SJCRH30 (cell line): Measurements from ENCODE around the gene SYNCRIP. TPM values are rescaled to one million over a fixed set of nuclear protein-coding genes. Genes with fewer than 3 reads are reported as not detected.
"Not testable (repeated sequence)": the region's sequence is repeated elsewhere in the genome, so short reads cannot be mapped to it uniquely, and the experiment has no call there.

Experiments
- DNase-seq, 2 experiments: peaks; one replicate each; pipeline ENCODE4 v3.0.0-alpha.2; 2015 to 2020
- H3K27ac ChIP-seq: fragments of 250-450 bp; sonication (Bioruptor Pico); 2 replicates; pipeline ENCODE4 v1.5.1; 2020; ENCODE audit warnings: mild to moderate bottlenecking, moderate library complexity
- H3K27me3 ChIP-seq: fragments of 250-450 bp; sonication (Bioruptor Pico); 2 replicates; pipeline ENCODE4 v1.5.1; 2020; ENCODE audit warnings: mild to moderate bottlenecking, moderate library complexity
- H3K36me3 ChIP-seq: fragments of 250-450 bp; sonication (Bioruptor Pico); 2 replicates; pipeline ENCODE4 v1.5.1; 2020; ENCODE audit warnings: mild to moderate bottlenecking, moderate library complexity
- H3K4me1 ChIP-seq: fragments of 250-450 bp; sonication (Bioruptor Pico); 2 replicates; pipeline ENCODE4 v1.5.1; 2020; ENCODE audit warnings: mild to moderate bottlenecking, moderate library complexity
- H3K4me3 ChIP-seq: fragments of 250-450 bp; sonication (Bioruptor Pico); 2 replicates; pipeline ENCODE4 v1.5.1; 2020; ENCODE audit warnings: mild to moderate bottlenecking, moderate library complexity
- H3K9me3 ChIP-seq: fragments of 250-450 bp; sonication (Bioruptor Pico); replicated peaks from 2 replicates; pipeline ENCODE4 v1.5.1; 2020; ENCODE audit warnings: mild to moderate bottlenecking, moderate library complexity
- total RNA-seq: library from RNA; depleted of rRNA; stranded (reverse); fragments of >200 nt; shearing (Covaris generic); gene quantifications from 2 replicates; pipeline ENCODE4 v1.2.3, GENCODE V29; 2014

SYNCRIP gene
- total RNA-seq, 1 experiment from 2014 or later = 151 TPM

GRCh38 chr6:85593438-85594196 lies 49.1 kb downstream of the SYNCRIP start, which contains the start of gene SNX14:
Gene SNX14, minus strand, starts transcription at chr6:85593858. Its CDS starts 140 bp downstream, at chr6:85593718.
- Histone ChIP-seq H3K27ac (peak within 1 kb of the TSS; percentile 66), H3K4me3 (peak within 1 kb of the TSS; percentile 88), H3K27me3 (no peaks in the 10 kb centered on the region), H3K36me3 (0 out of 2 replicates have a peak, but pooled peaks cover 2% of the 10 kb centered on the region), H3K4me1 (0 out of 2 replicates have a peak, but pooled peaks cover 3% of the 10 kb centered on the region), H3K9me3 (no peaks in the 10 kb centered on the region)
- peak; percentile 94 to 96 for DNase-seq

DNA sequence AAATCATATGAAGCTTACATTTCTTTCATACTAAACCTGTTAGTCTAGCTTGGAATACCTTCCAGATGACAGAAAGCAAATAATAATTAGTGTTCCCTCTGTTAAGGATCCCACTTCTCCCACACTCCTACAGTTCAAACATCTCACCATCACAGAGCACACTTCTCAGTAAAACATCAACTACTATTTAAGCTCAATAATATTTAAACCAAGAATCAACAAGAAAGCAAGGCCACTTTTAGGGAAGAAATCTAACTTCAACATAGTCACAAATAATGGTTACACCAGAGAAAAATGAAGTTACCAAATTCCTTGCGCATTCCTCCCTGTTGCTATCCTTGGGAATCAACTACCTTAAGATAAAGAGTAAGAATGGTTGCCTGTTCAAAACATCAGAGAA lies 50.7 kb downstream of the SYNCRIP start:
- no peaks in the 10 kb centered on the region for H3K27me3 ChIP-seq
- 0 out of 2 replicates have a peak, but pooled peaks cover 3% of the 10 kb centered on the region for H3K4me1 ChIP-seq
- no peak overlapping the region for H3K27ac ChIP-seq
- H3K36me3 ChIP-seq = 0 out of 2 replicates have a peak, but pooled peaks cover 4% of the 10 kb centered on the region
- H3K4me3 ChIP-seq = no peak overlapping the region
- DNase-seq = no peak
- H3K9me3 ChIP-seq = no peaks in the 10 kb centered on the region

DNA sequence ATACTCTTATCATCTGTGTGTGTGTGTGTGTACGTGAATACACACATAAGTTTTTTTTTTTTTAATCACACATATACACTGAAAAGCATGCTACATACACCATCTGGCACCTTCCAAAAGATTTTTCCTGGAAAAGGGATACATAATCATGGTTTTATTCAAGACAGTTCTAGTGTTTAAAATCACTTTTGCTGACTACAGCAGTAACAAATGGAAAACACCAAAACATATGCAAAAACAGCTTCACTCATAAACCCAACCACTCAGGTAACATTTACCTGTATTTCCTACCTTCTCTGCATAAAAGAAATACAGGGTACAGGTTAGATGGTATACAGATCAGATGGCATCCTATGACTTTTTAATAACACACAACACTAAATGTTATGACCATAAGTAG lies 51.5 kb downstream of the SYNCRIP start:
- Histone ChIP-seq H3K27me3 (no peaks in the 10 kb centered on the region), H3K27ac (no peak overlapping the region), H3K36me3 (0 out of 2 replicates have a peak, but pooled peaks cover 7% of the 10 kb centered on the region), H3K4me1 (0 out of 2 replicates have a peak, but pooled peaks cover 3% of the 10 kb centered on the region), H3K4me3 (no peak overlapping the region), H3K9me3 (no peaks in the 10 kb centered on the region)
- DNase-seq = no peak

DNA sequence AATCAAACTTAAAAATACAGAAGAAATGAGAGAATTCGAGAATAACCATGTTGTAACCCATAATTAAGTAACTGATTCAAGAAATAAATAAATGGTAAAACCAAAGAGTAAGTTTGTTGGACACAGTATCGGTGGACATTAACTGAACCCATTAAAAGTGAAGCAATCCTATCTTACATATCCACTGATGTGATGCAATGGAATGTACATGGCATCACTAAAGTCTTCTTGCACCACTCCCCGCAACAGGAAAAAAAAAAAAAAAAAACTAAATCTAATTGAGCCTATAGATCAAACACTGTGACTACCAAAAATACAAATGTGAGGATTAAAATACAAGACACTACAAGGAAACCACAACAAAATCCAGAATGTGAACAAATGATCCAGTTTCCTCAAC lies 56.9 kb downstream of the SYNCRIP start:
- Histone ChIP-seq H3K9me3 (peaks cover 21% of the 10 kb centered on the region), H3K4me3 (no peak overlapping the region), H3K4me1 (no peaks in the 10 kb centered on the region), H3K36me3 (0 out of 2 replicates have a peak, but pooled peaks cover 7% of the 10 kb centered on the region), H3K27me3 (no peaks in the 10 kb centered on the region), H3K27ac (no peak overlapping the region)
- DNase-seq = no peak

DNA sequence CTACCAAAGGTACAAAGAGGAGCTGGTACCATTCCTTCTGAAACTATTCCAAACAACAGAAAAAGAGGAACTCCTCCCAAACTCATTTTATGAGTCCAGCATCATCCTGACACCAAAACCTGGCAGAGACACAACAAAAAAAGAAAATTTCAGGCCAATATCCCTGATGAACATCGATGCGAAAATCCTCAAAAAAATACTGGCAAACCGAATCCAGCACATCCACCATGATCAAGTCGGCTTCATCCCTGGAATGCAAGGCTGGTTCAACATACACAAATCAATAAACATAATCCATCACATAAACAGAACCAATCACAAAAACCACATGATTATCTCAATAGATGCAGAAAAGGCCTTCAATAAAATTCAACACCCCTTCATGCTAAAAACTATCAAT lies 59.9 kb downstream of the SYNCRIP start:
- not testable (repeated sequence) for H3K4me1 ChIP-seq, H3K27me3 ChIP-seq, H3K27ac ChIP-seq, H3K36me3 ChIP-seq, DNase-seq, H3K4me3 ChIP-seq
- H3K9me3 ChIP-seq = peaks cover 21% of the 10 kb centered on the region

DNA sequence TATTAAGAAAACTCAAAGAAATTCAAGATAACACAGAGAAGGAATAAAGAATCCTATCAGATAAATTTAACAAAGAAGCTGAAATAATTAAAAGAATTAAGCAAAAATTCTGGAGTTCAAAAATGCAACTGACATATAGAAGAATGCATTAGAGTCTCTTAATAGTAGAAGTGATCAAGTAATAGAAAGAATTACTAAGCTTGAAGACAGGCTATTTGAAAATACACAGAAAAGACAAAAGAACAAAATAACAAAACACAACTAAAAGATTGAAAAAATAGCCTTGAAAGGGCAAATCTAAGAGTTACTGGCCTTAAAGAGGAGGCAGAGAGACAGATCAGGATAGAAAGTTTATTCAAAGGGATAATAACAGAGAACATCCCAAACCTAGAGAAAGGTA lies 61.1 kb downstream of the SYNCRIP start:
- H3K9me3 ChIP-seq = peaks cover 21% of the 10 kb centered on the region

GRCh38 chr6:85580878-85581267 lies 61.8 kb downstream of the SYNCRIP start:
- Histone ChIP-seq H3K9me3 (peaks cover 21% of the 10 kb centered on the region), H3K27ac (no peak overlapping the region), H3K36me3 (no peaks in the 10 kb centered on the region), H3K4me3 (no peak overlapping the region), H3K27me3 (no peaks in the 10 kb centered on the region), H3K4me1 (no peaks in the 10 kb centered on the region)
- no peak for DNase-seq

More for the DNA sequence above, 61.1 kb downstream of the SYNCRIP start:
- 0 out of 2 replicates have a peak, but pooled peaks cover under 1% of the 10 kb centered on the region for H3K36me3 ChIP-seq
- H3K4me1 ChIP-seq = no peaks in the 10 kb centered on the region
- no peak for DNase-seq
- no peaks in the 10 kb centered on the region for H3K27me3 ChIP-seq
- H3K27ac ChIP-seq = no peak overlapping the region
- H3K4me3 ChIP-seq = no peak overlapping the region

- Histone ChIP-seq H3K9me3 (peaks cover 21% of the 10 kb centered on the region), H3K27ac (no peak overlapping the region), H3K27me3 (no peaks in the 10 kb centered on the region), H3K36me3 (no peaks in the 10 kb centered on the region), H3K4me1 (no peaks in the 10 kb centered on the region), H3K4me3 (no peak overlapping the region)
- no peak for DNase-seq
These were observed 62.4 kb downstream of the SYNCRIP start for GRCh38 chr6:85580118-85580877.

DNA sequence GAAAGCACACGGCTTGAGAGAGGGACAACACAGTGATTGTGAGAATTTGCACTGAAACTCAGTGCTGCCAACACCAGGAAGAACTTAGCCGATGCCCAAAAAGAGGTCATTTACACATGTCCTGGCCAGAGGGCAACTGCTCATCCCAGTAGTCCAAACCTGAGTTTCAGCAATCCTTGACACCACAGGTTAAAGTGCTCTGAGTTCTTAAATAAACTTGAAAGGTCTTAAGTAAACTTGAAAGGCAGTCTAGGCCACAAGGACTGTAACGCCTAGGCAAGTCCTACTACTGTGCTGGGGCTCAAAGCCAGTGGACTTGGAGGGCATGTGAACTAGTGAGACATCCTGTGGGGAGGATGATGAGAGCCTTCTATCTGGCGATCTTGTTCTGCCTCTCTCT lies 63.1 kb downstream of the SYNCRIP start:
- no peaks in the 10 kb centered on the region for H3K36me3 ChIP-seq
- DNase-seq = no peak
- no peaks in the 10 kb centered on the region for H3K27me3 ChIP-seq
- peaks cover 18% of the 10 kb centered on the region for H3K9me3 ChIP-seq
- H3K27ac ChIP-seq = no peak overlapping the region
- no peak overlapping the region for H3K4me3 ChIP-seq
- no peaks in the 10 kb centered on the region for H3K4me1 ChIP-seq

DNA sequence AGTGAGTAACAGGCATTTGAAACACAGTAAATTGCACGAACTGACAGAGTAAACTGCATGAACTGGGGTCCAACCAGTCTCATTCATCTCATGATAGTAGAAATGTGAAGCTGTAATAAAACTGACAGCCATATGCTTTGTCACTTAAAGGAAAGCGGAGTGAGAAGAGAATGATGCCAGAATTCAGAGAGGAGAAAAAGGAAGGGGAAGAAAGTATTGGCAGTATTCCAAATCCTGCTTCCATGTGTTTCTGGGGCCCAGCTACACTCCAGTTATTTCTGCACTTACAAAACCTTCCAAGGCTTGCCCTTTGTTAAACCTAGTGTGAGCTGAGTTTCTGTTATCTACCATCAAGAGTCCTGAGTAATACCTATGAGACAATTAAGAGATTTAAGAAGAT lies 66.2 kb downstream of the SYNCRIP start:
- no peaks in the 10 kb centered on the region for H3K4me1 ChIP-seq
- peaks cover 6% of the 10 kb centered on the region; the same call in 1 of the 2 replicates for H3K36me3 ChIP-seq
- no peak overlapping the region for H3K4me3 ChIP-seq
- H3K27me3 ChIP-seq = no peaks in the 10 kb centered on the region
- DNase-seq = peak in 1 of 2 experiments; percentile 23
- no peaks in the 10 kb centered on the region for H3K9me3 ChIP-seq
- no peak overlapping the region for H3K27ac ChIP-seq

DNA sequence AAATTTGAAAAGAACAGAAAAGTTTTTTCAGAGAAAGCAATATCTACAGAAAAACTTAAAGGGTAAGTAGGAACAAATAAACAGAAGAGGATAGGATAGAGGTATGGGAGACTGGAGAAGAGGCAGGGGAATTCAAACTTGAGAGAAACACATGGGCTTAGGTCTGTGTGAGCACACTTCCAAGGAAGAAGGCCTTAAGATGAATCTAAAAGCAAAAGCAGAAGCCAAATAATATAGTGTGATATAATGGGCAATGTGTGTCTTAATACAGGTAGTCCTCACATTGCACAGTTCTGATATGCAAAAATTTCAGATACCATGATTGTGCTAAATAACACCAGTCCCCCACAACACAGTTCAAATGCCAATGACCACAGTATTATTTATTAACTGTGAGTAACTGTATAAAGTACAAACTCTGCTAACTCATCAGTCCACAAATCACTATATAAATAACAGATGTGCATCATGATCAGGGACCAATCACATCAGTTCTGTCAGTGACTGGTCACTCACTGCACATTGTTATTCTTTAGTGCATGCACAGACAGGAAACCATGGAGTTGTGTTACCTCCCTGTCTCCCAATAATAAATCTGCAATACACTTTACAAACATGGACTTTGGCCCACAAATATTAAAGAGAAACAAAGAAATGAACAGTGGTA lies 67.6 kb downstream of the SYNCRIP start:
- Histone ChIP-seq H3K4me1 (no peaks in the 10 kb centered on the region), H3K27me3 (no peaks in the 10 kb centered on the region), H3K27ac (no peak overlapping the region), H3K9me3 (no peaks in the 10 kb centered on the region), H3K36me3 (peaks cover 9% of the 10 kb centered on the region), H3K4me3 (no peak overlapping the region)
- DNase-seq = no peak

DNA sequence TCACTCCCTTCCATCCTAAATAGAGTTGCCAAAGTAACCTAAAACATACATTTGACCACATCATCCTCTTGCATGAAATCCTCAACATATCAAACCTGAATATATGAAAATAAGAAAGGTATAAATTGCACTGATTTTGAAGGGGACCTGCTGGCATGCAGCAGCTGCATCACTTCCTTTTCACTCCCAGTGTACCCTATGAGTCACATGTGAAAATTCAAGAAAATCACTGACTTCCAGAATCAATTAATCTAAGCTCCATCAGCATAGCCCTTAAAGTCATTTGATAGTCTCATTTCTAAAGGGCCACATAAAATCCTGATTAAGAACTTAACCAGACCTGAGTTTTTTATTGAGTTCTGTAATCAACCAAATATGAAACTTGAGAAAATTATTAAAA lies 73.4 kb downstream of the SYNCRIP start:
- H3K27ac ChIP-seq = no peak overlapping the region
- peaks cover under 1% of the 10 kb centered on the region; the same call in 1 of the 2 replicates for H3K9me3 ChIP-seq
- H3K36me3 ChIP-seq = peaks cover 23% of the 10 kb centered on the region
- no peak for DNase-seq
- no peak overlapping the region for H3K4me3 ChIP-seq
- H3K27me3 ChIP-seq = no peaks in the 10 kb centered on the region
- no peaks in the 10 kb centered on the region for H3K4me1 ChIP-seq

DNA sequence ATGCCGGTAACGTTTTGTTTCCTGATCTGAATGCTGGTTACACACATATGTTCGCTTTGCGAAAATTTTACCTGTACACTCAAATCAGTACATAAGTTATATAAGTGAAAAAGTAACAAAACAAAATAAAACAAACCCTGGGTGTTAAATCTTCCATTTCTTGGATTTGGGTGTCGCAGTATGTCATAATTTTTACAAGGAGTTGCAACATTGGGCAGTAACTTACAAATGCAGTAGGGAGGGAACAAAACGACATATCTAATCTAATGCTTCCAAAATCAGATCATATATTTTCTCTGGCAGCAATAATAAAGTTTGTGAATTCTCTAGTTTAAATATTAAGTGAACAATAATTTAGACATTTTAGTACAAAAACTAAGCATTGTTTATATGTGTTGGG lies 74.3 kb downstream of the SYNCRIP start:
- Histone ChIP-seq H3K4me3 (no peak overlapping the region), H3K27ac (no peak overlapping the region), H3K4me1 (no peaks in the 10 kb centered on the region), H3K36me3 (peaks cover 26% of the 10 kb centered on the region), H3K27me3 (no peaks in the 10 kb centered on the region), H3K9me3 (peaks cover 4% of the 10 kb centered on the region; the same call in 1 of the 2 replicates)
- DNase-seq = no peak

- H3K27me3 ChIP-seq = no peaks in the 10 kb centered on the region
- H3K36me3 ChIP-seq = peaks cover 21% of the 10 kb centered on the region
- no peak overlapping the region for H3K4me3 ChIP-seq
- peaks cover 4% of the 10 kb centered on the region; the same call in 1 of the 2 replicates for H3K9me3 ChIP-seq
- DNase-seq = no peak
- no peak overlapping the region for H3K27ac ChIP-seq
- H3K4me1 ChIP-seq = no peaks in the 10 kb centered on the region
These were observed 77.0 kb downstream of the SYNCRIP start for GRCh38 chr6:85565736-85566135.

DNA sequence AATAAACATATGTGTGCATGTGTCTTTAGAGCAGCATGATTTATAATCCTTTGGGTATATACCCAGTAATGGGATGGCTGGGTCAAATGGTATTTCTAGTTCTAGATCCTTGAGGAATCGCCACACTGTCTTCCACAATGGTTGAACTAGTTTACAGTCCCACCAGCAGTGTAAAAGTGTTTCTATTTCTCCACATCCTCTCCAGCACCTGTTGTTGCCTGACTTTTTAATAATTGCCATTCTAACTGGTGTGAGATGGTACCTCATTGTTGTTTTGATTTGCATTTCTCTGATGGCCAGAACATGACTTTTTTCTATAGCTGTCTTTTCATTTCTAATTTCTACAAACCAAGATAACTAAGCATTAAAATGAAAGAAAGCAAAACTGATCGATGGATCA lies 78.5 kb downstream of the SYNCRIP start:
- not testable (repeated sequence) for H3K4me1 ChIP-seq, H3K4me3 ChIP-seq, H3K9me3 ChIP-seq, H3K27me3 ChIP-seq, DNase-seq, H3K27ac ChIP-seq
- H3K36me3 ChIP-seq = peaks cover 21% of the 10 kb centered on the region
